GM23338 (cell line): ENCODE results near the gene ARHGAP28.

Source experiments
- CREB1 ChIP-seq: fragments of 250-450 bp; sonication (Bioruptor Pico); IDR thresholded peaks from 2 replicates; pipeline ENCODE4 v1.5.0; 2020; ENCODE audit warnings: low read depth, mild to moderate bottlenecking, moderate library complexity
- CTCF ChIP-seq, 2 experiments: fragments of 200-600 bp in 1 of 2; sonication (generic) in 1 of 2; conservative IDR thresholded peaks; 2 replicates each; pipeline versions ENCODE4 v1.5.1 to v1.6.1; 2016 to 2017; ENCODE audit warnings: antibody characterized with exemption in 2 of 2, low read depth in 2 of 2, mild to moderate bottlenecking in 2 of 2, moderate library complexity in 1 of 2
- ETS1 ChIP-seq: IDR thresholded peaks from 2 replicates; pipeline ENCODE4 v1.6.1; 2016; ENCODE audit warnings: antibody characterized with exemption
- EZH2 ChIP-seq: fragments of 200-600 bp; sonication (generic); IDR thresholded peaks from one replicate; pipeline ENCODE4 v1.8.0; 2017; ENCODE audit warnings: antibody characterized with exemption, mild to moderate bottlenecking, low read depth; ENCODE audit not compliant: unreplicated experiment
- EZH2phosphoT487 ChIP-seq: fragments of 200-600 bp; sonication (generic); IDR thresholded peaks from one replicate; pipeline ENCODE4 v1.8.1; 2018; ENCODE audit warnings: antibody characterized with exemption; ENCODE audit not compliant: unreplicated experiment
- JUNB ChIP-seq: IDR thresholded peaks from one replicate; pipeline ENCODE4 v1.6.1; 2016; ENCODE audit warnings: antibody characterized with exemption; ENCODE audit not compliant: unreplicated experiment
- NANOG ChIP-seq: IDR thresholded peaks from 2 replicates; pipeline ENCODE4 v1.6.1; 2016; ENCODE audit warnings: antibody characterized with exemption, borderline replicate concordance
- POLR2AphosphoS5 ChIP-seq: IDR thresholded peaks from 2 replicates; pipeline ENCODE4 v1.6.1; 2016; ENCODE audit warnings: antibody characterized with exemption, low read depth
- REST ChIP-seq: IDR thresholded peaks from one replicate; pipeline ENCODE4 v1.6.1; 2018; ENCODE audit warnings: antibody characterized with exemption; ENCODE audit not compliant: unreplicated experiment
- ZNF462 ChIP-seq: fragments of 250-450 bp; sonication (Bioruptor Pico); IDR thresholded peaks from 2 replicates; pipeline ENCODE4 v1.5.0; 2020; ENCODE audit warnings: mild to moderate bottlenecking, moderate library complexity

GRCh38 chr18:6854811-6855210 lies 125.3 kb downstream of the ARHGAP28 start:
- no peak for TF ChIP-seq CREB1 (CRISPR knock-in tag)
- TF ChIP-seq CTCF (conservative IDR thresholded peaks at IDR 0.05; ENCODE audit: low read depth in 2 of 2): no peak
- TF ChIP-seq EZH2: no peak
- no peak for TF ChIP-seq ETS1
- no peak for TF ChIP-seq REST
- TF ChIP-seq POLR2AphosphoS5: no peak
- no peak for TF ChIP-seq EZH2phosphoT487
- TF ChIP-seq ZNF462 (CRISPR knock-in tag): no peak
- no peak for TF ChIP-seq JUNB
- no peak for TF ChIP-seq NANOG
